A549 treated with dexamethasone at 1 μM for 4 hours (cell line): Measurements from ENCODE around the gene COL25A1. TPM values are rescaled to one million over a fixed set of nuclear protein-coding genes. Genes with fewer than 3 reads are reported as not detected.

ENCODE experiments used
- total RNA-seq: library from RNA; stranded (reverse); fragments of 200-300 nt; extraction: Qiagen RNA extraction; gene quantifications from 5 replicates; pipeline ENCODE4 v1.2.3, GENCODE V29; 2022

Gene COL25A1
- total RNA-seq: not detected in 5 replicates

GRCh38 chr4:109302361-109303139 lies at the start of gene COL25A1:
Gene COL25A1 (minus strand): TSS chr4:109302658.

GRCh38 chr4:108762559-108763225 lies 539.8 kb downstream of the COL25A1 start, which contains the start of gene ETNPPL:
Gene ETNPPL (minus strand): TSS chr4:108763053. CDS start chr4:108762898, 155 bp downstream.

Other genes starting within 250 kb of the COL25A1 start
- gene SEC24B, start 131.2 kb upstream of the COL25A1 start, total RNA-seq: 16.0 to 25.6 TPM (median 23.0 TPM) in 5 replicates